Measurements from ENCODE around the gene CACNG8.

- TF ChIP-seq POLR2A (IDR thresholded peaks at IDR 0.05) (no peak), POLR2AphosphoS5 (IDR thresholded peaks at IDR 0.05) (no peak), EP300 (IDR thresholded peaks at IDR 0.05; ENCODE audit: low read depth) (no peak)
- TF ChIP-seq, protein P1, sequence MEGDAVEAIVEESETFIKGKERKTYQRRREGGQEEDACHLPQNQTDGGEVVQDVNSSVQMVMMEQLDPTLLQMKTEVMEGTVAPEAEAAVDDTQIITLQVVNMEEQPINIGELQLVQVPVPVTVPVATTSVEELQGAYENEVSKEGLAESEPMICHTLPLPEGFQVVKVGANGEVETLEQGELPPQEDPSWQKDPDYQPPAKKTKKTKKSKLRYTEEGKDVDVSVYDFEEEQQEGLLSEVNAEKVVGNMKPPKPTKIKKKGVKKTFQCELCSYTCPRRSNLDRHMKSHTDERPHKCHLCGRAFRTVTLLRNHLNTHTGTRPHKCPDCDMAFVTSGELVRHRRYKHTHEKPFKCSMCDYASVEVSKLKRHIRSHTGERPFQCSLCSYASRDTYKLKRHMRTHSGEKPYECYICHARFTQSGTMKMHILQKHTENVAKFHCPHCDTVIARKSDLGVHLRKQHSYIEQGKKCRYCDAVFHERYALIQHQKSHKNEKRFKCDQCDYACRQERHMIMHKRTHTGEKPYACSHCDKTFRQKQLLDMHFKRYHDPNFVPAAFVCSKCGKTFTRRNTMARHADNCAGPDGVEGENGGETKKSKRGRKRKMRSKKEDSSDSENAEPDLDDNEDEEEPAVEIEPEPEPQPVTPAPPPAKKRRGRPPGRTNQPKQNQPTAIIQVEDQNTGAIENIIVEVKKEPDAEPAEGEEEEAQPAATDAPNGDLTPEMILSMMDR (IDR thresholded peaks at IDR 0.05), result no peak
Measured at GRCh38 chr19:53993448-53993847, 30.7 kb downstream of the CACNG8 start.
